HepG2 (cell line): ENCODE measurements around the gene QKI. TPM values are rescaled to one million over a fixed set of nuclear protein-coding genes. Genes with fewer than 3 reads are reported as not detected.
A peak's percentile ranks its signal among the peaks of the same experiment; 100 is the strongest.

Experiments used
- BRD4 ChIP-seq: sonication (generic); formaldehyde crosslinking; IDR thresholded peaks from 2 replicates; pipeline ENCODE4 v1.4.0; 2020; ENCODE audit warnings: missing genetic modification reagents
- UBTF ChIP-seq: sonication (generic); formaldehyde crosslinking; IDR thresholded peaks from 2 replicates; pipeline ENCODE4 v1.4.0; 2020; ENCODE audit warnings: mild to moderate bottlenecking, missing genetic modification reagents
- ZBTB10 ChIP-seq: sonication (generic); formaldehyde crosslinking; IDR thresholded peaks from 2 replicates; pipeline ENCODE4 v1.4.0; 2020; ENCODE audit warnings: missing genetic modification reagents, borderline replicate concordance
- ZBTB25 ChIP-seq: IDR thresholded peaks from 2 replicates; pipeline ENCODE4 v1.6.1; 2018; ENCODE audit warnings: missing genetic modification reagents
- polyA plus RNA-seq, 8 experiments: library from polyadenylated mRNA; depleted of rRNA in 3 of 8; stranded (reverse) in 7 of 8; unstranded in 1 of 8; fragments of >200 nt; fragmentation: Illumina TruSeq in 4 of 8; extraction: Trizol in 4 of 8; gene quantifications; 2 replicates each; pipeline versions ENCODE4 v1.2.1 to v1.2.3, GENCODE V29; 2011 to 2016; ENCODE audit warnings: low read depth in 4 of 8, missing spikeins in 1 of 8, mixed read lengths in 1 of 8; ENCODE audit not compliant: insufficient read depth in 1 of 8
- total RNA-seq, 5 experiments: library from RNA; depleted of rRNA; stranded (reverse); fragments of >200 nt; fragmentation: Illumina TruSeq; extraction: Trizol; gene quantifications; 2 replicates each; pipeline ENCODE4 v1.2.3, GENCODE V29; 2016; ENCODE audit warnings: low read depth in 1 of 5
- TF ChIP-seq, protein P1 (sequence below): sonication (generic); formaldehyde crosslinking; IDR thresholded peaks from 2 replicates; pipeline ENCODE4 v1.5.0; 2020; ENCODE audit warnings: mild to moderate bottlenecking, missing genetic modification reagents, borderline replicate concordance
- TF ChIP-seq, protein P2 (sequence below): sonication (generic); formaldehyde crosslinking; conservative IDR thresholded peaks from 2 replicates; pipeline ENCODE4 v1.4.0; 2020; ENCODE audit warnings: missing genetic modification reagents
- TF ChIP-seq, protein P3 (sequence below): sonication (generic); formaldehyde crosslinking; IDR thresholded peaks from 2 replicates; pipeline ENCODE4 v1.4.0; 2020; ENCODE audit warnings: missing genetic modification reagents; ENCODE audit errors: not compliant biosample characterization

The QKI gene
- total and polyA plus RNA-seq, 2 of the 13 experiments (the other 11 are each of a cell fraction or from before 2014, with no cell fraction given): 136 to 137 TPM

- TF ChIP-seq, protein P1, sequence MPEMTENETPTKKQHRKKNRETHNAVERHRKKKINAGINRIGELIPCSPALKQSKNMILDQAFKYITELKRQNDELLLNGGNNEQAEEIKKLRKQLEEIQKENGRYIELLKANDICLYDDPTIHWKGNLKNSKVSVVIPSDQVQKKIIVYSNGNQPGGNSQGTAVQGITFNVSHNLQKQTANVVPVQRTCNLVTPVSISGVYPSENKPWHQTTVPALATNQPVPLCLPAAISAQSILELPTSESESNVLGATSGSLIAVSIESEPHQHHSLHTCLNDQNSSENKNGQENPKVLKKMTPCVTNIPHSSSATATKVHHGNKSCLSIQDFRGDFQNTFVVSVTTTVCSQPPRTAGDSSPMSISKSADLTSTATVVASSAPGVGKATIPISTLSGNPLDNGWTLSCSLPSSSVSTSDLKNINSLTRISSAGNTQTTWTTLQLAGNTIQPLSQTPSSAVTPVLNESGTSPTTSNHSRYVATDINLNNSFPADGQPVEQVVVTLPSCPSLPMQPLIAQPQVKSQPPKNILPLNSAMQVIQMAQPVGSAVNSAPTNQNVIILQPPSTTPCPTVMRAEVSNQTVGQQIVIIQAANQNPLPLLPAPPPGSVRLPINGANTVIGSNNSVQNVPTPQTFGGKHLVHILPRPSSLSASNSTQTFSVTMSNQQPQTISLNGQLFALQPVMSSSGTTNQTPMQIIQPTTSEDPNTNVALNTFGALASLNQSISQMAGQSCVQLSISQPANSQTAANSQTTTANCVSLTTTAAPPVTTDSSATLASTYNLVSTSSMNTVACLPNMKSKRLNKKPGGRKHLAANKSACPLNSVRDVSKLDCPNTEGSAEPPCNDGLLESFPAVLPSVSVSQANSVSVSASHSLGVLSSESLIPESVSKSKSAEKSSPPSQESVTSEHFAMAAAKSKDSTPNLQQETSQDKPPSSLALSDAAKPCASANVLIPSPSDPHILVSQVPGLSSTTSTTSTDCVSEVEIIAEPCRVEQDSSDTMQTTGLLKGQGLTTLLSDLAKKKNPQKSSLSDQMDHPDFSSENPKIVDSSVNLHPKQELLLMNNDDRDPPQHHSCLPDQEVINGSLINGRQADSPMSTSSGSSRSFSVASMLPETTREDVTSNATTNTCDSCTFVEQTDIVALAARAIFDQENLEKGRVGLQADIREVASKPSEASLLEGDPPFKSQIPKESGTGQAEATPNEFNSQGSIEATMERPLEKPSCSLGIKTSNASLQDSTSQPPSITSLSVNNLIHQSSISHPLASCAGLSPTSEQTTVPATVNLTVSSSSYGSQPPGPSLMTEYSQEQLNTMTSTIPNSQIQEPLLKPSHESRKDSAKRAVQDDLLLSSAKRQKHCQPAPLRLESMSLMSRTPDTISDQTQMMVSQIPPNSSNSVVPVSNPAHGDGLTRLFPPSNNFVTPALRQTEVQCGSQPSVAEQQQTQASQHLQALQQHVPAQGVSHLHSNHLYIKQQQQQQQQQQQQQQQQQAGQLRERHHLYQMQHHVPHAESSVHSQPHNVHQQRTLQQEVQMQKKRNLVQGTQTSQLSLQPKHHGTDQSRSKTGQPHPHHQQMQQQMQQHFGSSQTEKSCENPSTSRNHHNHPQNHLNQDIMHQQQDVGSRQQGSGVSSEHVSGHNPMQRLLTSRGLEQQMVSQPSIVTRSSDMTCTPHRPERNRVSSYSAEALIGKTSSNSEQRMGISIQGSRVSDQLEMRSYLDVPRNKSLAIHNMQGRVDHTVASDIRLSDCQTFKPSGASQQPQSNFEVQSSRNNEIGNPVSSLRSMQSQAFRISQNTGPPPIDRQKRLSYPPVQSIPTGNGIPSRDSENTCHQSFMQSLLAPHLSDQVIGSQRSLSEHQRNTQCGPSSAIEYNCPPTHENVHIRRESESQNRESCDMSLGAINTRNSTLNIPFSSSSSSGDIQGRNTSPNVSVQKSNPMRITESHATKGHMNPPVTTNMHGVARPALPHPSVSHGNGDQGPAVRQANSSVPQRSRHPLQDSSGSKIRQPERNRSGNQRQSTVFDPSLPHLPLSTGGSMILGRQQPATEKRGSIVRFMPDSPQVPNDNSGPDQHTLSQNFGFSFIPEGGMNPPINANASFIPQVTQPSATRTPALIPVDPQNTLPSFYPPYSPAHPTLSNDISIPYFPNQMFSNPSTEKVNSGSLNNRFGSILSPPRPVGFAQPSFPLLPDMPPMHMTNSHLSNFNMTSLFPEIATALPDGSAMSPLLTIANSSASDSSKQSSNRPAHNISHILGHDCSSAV (CRISPR knock-in tag): no peak
- TF ChIP-seq, protein P2, sequence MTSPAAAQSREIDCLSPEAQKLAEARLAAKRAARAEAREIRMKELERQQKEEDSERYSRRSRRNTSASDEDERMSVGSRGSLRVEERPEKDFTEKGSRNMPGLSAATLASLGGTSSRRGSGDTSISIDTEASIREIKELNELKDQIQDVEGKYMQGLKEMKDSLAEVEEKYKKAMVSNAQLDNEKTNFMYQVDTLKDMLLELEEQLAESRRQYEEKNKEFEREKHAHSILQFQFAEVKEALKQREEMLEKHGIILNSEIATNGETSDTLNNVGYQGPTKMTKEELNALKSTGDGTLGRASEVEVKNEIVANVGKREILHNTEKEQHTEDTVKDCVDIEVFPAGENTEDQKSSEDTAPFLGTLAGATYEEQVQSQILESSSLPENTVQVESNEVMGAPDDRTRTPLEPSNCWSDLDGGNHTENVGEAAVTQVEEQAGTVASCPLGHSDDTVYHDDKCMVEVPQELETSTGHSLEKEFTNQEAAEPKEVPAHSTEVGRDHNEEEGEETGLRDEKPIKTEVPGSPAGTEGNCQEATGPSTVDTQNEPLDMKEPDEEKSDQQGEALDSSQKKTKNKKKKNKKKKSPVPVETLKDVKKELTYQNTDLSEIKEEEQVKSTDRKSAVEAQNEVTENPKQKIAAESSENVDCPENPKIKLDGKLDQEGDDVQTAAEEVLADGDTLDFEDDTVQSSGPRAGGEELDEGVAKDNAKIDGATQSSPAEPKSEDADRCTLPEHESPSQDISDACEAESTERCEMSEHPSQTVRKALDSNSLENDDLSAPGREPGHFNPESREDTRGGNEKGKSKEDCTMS: no peak
- no peak for TF ChIP-seq ZBTB10
- TF ChIP-seq BRD4: peak; percentile 67; the same call in 1 of the 2 replicates
- no peak for TF ChIP-seq ZBTB25 (CRISPR knock-in tag)
- TF ChIP-seq, protein P3, sequence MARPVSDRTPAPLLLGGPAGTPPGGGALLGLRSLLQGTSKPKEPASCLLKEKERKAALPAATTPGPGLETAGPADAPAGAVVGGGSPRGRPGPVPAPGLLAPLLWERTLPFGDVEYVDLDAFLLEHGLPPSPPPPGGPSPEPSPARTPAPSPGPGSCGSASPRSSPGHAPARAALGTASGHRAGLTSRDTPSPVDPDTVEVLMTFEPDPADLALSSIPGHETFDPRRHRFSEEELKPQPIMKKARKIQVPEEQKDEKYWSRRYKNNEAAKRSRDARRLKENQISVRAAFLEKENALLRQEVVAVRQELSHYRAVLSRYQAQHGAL: no peak
- peak; percentile 54 for TF ChIP-seq UBTF
These were observed 8.9 kb upstream of the QKI start (continued) for GRCh38 chr6:163405412-163406309.
